ENCODE measurements around the gene SPOCK3. TPM values are rescaled to one million over a fixed set of nuclear protein-coding genes. Genes with fewer than 3 reads are reported as not detected.

The SPOCK3 gene
- total RNA-seq, 2 experiments from 2014 or later, result not detected

GRCh38 chr4:167023364-167023925 is 210.8 kb downstream of the SPOCK3 start:
- ATAC-seq, result no peak
- H3K4me3 Mint-ChIP-seq, result no peak overlapping the region
- H3K4me1 Mint-ChIP-seq (ENCODE audit: low read depth), result no peaks in the 10 kb centered on the region

GRCh38 chr4:167021545-167022155 is 212.6 kb downstream of the SPOCK3 start:
- ChIA-PET CTCF (interaction anchor here (0.7 to 1.4 kb wide), 3 partner anchors 9 to 1128 kb away, joined by 3 to 4 read pairs (median 4); no protein-coding TSS in a partner anchor), POLR2A (no interaction called here)
- H3K36me3 Mint-ChIP-seq (ENCODE audit: low read depth), result no peaks in the 10 kb centered on the region
- H3K4me3 Mint-ChIP-seq, result no peak overlapping the region
- peak; percentile 60 for ATAC-seq
- no peaks in the 10 kb centered on the region for H3K4me1 Mint-ChIP-seq (ENCODE audit: low read depth)
- no peaks in the 10 kb centered on the region for H3K27me3 Mint-ChIP-seq (ENCODE audit: low read depth)
- H3K27ac Mint-ChIP-seq, result no peak overlapping the region
- no peaks in the 10 kb centered on the region for H3K9me3 Mint-ChIP-seq (ENCODE audit: insufficient read depth)
- DNase-seq, result peak; percentile 70

More at GRCh38 chr4:167023364-167023925, 210.8 kb downstream of the SPOCK3 start:
- POLR2A ChIA-PET, result no interaction called here
- H3K9me3 Mint-ChIP-seq (ENCODE audit: insufficient read depth), result no peaks in the 10 kb centered on the region
- no peaks in the 10 kb centered on the region for H3K27me3 Mint-ChIP-seq (ENCODE audit: low read depth)
- no peak for DNase-seq
- H3K36me3 Mint-ChIP-seq (ENCODE audit: low read depth), result no peaks in the 10 kb centered on the region
- H3K27ac Mint-ChIP-seq, result no peak overlapping the region
- CTCF ChIA-PET, result interaction anchor here (0.8 kb wide), 1 partner anchor 17 kb away, joined by 3 read pairs; no protein-coding TSS in a partner anchor

GRCh38 chr4:167020410-167020809 is 213.9 kb downstream of the SPOCK3 start:
- Mint-ChIP-seq H3K36me3 (ENCODE audit: low read depth) (no peaks in the 10 kb centered on the region), H3K4me1 (ENCODE audit: low read depth) (no peaks in the 10 kb centered on the region), H3K27ac (no peak overlapping the region), H3K27me3 (ENCODE audit: low read depth) (no peaks in the 10 kb centered on the region), H3K9me3 (ENCODE audit: insufficient read depth) (no peaks in the 10 kb centered on the region), H3K4me3 (no peak overlapping the region)
- POLR2A ChIA-PET, result no interaction called here
- no peak for ATAC-seq
- CTCF ChIA-PET, result no interaction called here
- DNase-seq, result no peak

DNA sequence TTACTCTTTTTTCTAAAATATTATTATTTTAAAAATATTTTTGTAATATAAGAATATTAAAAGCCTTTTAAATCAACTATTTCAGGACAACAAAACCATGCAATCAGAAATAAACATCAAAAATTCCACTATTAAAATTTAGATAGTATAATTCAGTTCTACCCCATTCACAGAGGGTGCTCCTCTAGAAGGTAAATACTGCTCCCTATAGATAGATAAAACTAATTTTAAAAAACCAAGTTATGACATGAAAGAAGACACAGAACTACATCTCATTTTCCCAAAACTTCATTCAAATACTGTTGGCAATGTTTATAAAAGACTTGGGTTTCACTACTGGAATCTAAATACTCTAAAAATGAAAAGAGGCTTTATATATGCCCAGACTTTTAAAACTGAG is 219.3 kb downstream of the SPOCK3 start:
- Mint-ChIP-seq H3K4me1 (ENCODE audit: low read depth) (no peaks in the 10 kb centered on the region), H3K27me3 (ENCODE audit: low read depth) (no peaks in the 10 kb centered on the region), H3K9me3 (ENCODE audit: insufficient read depth) (no peaks in the 10 kb centered on the region), H3K36me3 (ENCODE audit: low read depth) (no peaks in the 10 kb centered on the region), H3K27ac (no peak overlapping the region), H3K4me3 (no peak overlapping the region)
- CTCF ChIA-PET, result no interaction called here
- POLR2A ChIA-PET, result no interaction called here
- no peak for DNase-seq
- ATAC-seq, result no peak

DNA sequence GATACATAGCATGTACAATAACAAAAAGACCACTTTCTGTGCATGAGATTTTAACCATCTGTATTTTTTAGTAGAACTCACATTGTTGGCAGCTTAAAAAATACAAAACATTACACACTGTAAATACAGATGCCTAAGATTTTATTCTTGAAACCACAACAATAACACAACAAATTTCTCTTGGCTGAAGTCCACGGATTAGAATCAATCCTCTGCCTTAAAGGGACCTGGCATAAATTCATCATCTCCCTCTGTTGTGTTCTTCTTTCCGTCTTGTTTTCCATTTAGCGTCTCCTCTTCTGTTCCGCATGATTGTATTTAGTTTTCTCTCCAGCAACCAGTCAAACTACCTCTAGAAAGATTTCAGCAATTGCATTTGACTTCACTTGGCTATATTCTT is 231.0 kb downstream of the SPOCK3 start:
- no peak for ATAC-seq
- Mint-ChIP-seq H3K36me3 (ENCODE audit: low read depth) (no peaks in the 10 kb centered on the region), H3K4me1 (ENCODE audit: low read depth) (no peaks in the 10 kb centered on the region), H3K27ac (no peak overlapping the region), H3K9me3 (ENCODE audit: insufficient read depth) (no peaks in the 10 kb centered on the region), H3K4me3 (no peak overlapping the region), H3K27me3 (ENCODE audit: low read depth) (no peaks in the 10 kb centered on the region)
- no peak for DNase-seq
- ChIA-PET POLR2A (no interaction called here), CTCF (no interaction called here)

DNA sequence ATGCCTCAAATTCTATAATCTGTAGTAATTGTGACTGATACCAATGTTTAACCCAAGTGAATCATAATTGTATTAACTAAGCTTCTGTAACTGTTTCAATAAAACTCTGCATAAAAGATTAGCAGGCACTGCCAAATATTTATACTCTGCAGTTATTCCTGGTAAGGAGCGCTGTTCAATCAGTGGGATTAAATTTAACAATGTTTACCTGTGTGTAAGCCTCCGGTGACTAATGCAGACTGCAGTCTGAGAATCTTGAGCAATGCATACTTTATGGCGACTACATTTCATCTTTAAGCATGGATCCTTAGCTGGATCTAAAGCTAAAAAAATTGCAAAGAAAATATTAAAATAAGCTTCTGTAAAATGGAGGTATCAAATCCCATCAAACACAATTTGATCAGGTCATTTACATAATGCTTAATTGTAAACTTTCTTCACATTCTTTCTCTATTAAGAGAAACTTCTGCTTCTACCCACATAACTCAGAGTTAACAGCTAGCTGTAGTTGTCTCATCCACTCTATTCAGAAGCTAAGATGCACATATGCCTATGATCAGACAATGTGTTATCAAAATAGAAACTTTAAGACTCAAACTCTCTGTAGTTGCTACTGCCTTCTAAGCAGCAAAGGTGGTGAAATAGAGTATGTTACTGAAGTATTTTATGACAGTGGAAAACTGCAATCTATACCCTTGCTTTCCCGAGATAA is 234.0 kb downstream of the SPOCK3 start:
- Mint-ChIP-seq H3K4me1 (ENCODE audit: low read depth) (no peaks in the 10 kb centered on the region), H3K27me3 (ENCODE audit: low read depth) (no peaks in the 10 kb centered on the region), H3K36me3 (ENCODE audit: low read depth) (no peaks in the 10 kb centered on the region), H3K9me3 (ENCODE audit: insufficient read depth) (no peaks in the 10 kb centered on the region), H3K27ac (no peak overlapping the region), H3K4me3 (no peak overlapping the region)
- POLR2A ChIA-PET, result no interaction called here
- no peak for ATAC-seq
- DNase-seq, result no peak
- CTCF ChIA-PET, result no interaction called here

- ATAC-seq, result no peak
- H3K4me1 Mint-ChIP-seq (ENCODE audit: low read depth), result no peaks in the 10 kb centered on the region
- CTCF ChIA-PET, result no interaction called here
Observed at GRCh38 chr4:166996216-166996615, 238.1 kb downstream of the SPOCK3 start.

GRCh38 chr4:166994686-166995085 is 239.6 kb downstream of the SPOCK3 start:
- H3K27ac Mint-ChIP-seq, result no peak overlapping the region
- H3K4me3 Mint-ChIP-seq, result no peak overlapping the region
- no peak for DNase-seq
- H3K27me3 Mint-ChIP-seq (ENCODE audit: low read depth), result no peaks in the 10 kb centered on the region
- ChIA-PET POLR2A (no interaction called here), CTCF (no interaction called here)
- H3K36me3 Mint-ChIP-seq (ENCODE audit: low read depth), result no peaks in the 10 kb centered on the region
- no peaks in the 10 kb centered on the region for H3K9me3 Mint-ChIP-seq (ENCODE audit: insufficient read depth)
- ATAC-seq, result no peak
- H3K4me1 Mint-ChIP-seq (ENCODE audit: low read depth), result no peaks in the 10 kb centered on the region

More at GRCh38 chr4:166996216-166996615, 238.1 kb downstream of the SPOCK3 start:
- H3K27me3 Mint-ChIP-seq (ENCODE audit: low read depth), result no peaks in the 10 kb centered on the region
- DNase-seq, result no peak
- no peaks in the 10 kb centered on the region for H3K9me3 Mint-ChIP-seq (ENCODE audit: insufficient read depth)
- no peak overlapping the region for H3K27ac Mint-ChIP-seq
- H3K36me3 Mint-ChIP-seq (ENCODE audit: low read depth), result no peaks in the 10 kb centered on the region
- no peak overlapping the region for H3K4me3 Mint-ChIP-seq
- POLR2A ChIA-PET, result no interaction called here

- ChIA-PET CTCF (no interaction called here), POLR2A (no interaction called here)
- DNase-seq (no peak), ATAC-seq (no peak)
- no peak overlapping the region for H3K4me3 Mint-ChIP-seq
- no peak overlapping the region for H3K27ac Mint-ChIP-seq
- H3K27me3 Mint-ChIP-seq (ENCODE audit: low read depth), result no peaks in the 10 kb centered on the region
- H3K9me3 Mint-ChIP-seq (ENCODE audit: insufficient read depth), result no peaks in the 10 kb centered on the region
- H3K4me1 Mint-ChIP-seq (ENCODE audit: low read depth), result no peaks in the 10 kb centered on the region
- H3K36me3 Mint-ChIP-seq (ENCODE audit: low read depth), result no peaks in the 10 kb centered on the region
Observed at GRCh38 chr4:166991006-166991561, 243.2 kb downstream of the SPOCK3 start.

GRCh38 chr4:166989886-166990285 is 244.4 kb downstream of the SPOCK3 start:
- no peak for DNase-seq
- Mint-ChIP-seq H3K36me3 (ENCODE audit: low read depth) (no peaks in the 10 kb centered on the region), H3K4me1 (ENCODE audit: low read depth) (no peaks in the 10 kb centered on the region), H3K4me3 (no peak overlapping the region), H3K27ac (no peak overlapping the region), H3K9me3 (ENCODE audit: insufficient read depth) (no peaks in the 10 kb centered on the region), H3K27me3 (ENCODE audit: low read depth) (no peaks in the 10 kb centered on the region)
- CTCF ChIA-PET, result no interaction called here
- POLR2A ChIA-PET, result no interaction called here
- no peak for ATAC-seq

GRCh38 chr4:166987026-166987425 is 247.3 kb downstream of the SPOCK3 start:
- CTCF ChIA-PET, result no interaction called here
- no peak for DNase-seq

DNA sequence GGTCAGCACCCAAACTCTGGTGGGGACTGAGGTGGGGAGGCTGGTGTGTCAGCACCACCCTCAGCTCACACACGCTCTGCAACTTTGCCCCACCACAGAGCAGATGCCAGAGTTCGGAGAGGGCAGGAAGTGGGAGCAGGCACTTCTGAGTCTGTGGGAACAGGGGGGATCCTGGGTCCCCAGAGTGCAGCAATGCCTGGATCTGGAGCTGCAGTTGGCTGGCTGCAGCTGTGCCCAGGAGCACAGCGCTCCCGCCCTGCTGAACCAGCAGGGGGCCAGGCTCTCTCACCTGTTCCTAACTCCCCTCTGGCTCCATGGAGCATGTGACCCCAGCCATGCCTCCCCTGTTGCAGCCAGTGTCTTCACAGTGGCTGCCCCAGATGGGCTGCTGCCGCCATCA is 252.4 kb downstream of the SPOCK3 start:
- ChIA-PET CTCF (no interaction called here), POLR2A (no interaction called here)
- Mint-ChIP-seq H3K9me3 (ENCODE audit: insufficient read depth) (no peaks in the 10 kb centered on the region), H3K36me3 (ENCODE audit: low read depth) (no peaks in the 10 kb centered on the region), H3K4me1 (ENCODE audit: low read depth) (no peaks in the 10 kb centered on the region), H3K4me3 (no peak overlapping the region), H3K27me3 (ENCODE audit: low read depth) (no peaks in the 10 kb centered on the region), H3K27ac (no peak overlapping the region)
- DNase-seq, result no peak
- ATAC-seq, result no peak

More at GRCh38 chr4:166987026-166987425, 247.3 kb downstream of the SPOCK3 start:
- Mint-ChIP-seq H3K4me3 (no peak overlapping the region), H3K36me3 (ENCODE audit: low read depth) (no peaks in the 10 kb centered on the region), H3K27me3 (ENCODE audit: low read depth) (no peaks in the 10 kb centered on the region), H3K9me3 (ENCODE audit: insufficient read depth) (no peaks in the 10 kb centered on the region), H3K27ac (no peak overlapping the region), H3K4me1 (ENCODE audit: low read depth) (no peaks in the 10 kb centered on the region)
- no peak for ATAC-seq
- POLR2A ChIA-PET, result no interaction called here

All from activated CD8-positive, alpha-beta T cell treated with anti-CD3 and anti-CD28 coated beads, Interleukin-2, amount 10 ng/mL, durations not matched to agents 7 days and 5 days (primary cell).